Activated CD8-positive, alpha-beta memory T cell treated with anti-CD3 and anti-CD28 coated beads for 1 hour (primary cell): ENCODE data around the gene GAL3ST2.

Source experiments
- DNase-seq, 2 donors: peaks; one replicate each; pipeline ENCODE4 v3.0.0-alpha.2; 2020; ENCODE audit warnings: low read depth in 1 of 2; ENCODE audit errors: extremely low read depth in 1 of 2

GAL3ST2 gene

DNA sequence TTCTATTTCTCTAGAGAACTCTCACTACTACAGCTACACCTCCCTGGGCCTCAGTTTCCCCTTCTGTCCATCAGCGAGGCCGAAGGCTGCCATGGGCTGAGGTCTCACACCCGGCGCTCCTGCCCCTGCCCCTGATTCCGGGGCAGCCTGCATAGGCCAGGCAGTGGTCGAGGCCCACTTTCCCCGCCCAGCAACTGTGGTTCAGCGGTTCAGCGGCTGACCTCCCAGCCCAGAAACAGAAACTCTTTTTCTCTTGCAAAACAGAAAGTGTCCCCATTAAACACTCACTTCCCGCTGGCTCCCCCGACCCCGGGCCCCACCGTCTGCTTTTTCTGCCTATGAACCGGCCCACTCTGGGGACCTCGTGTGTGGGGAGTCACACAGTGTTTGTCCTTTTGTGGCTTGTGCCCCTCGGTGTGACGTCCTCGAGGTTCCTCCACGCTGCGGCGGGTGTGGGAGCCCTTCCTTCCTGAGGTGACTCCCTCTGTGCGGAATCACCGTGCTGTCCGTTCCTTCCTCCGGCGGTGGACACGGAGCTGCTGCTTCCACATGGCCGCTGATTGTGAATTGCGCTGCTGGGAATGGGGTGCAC is 66.1 kb downstream of the GAL3ST2 start:
- peak in 1 of 2 donors; percentile 33 for DNase-seq

- no peak for DNase-seq
Measured at GRCh38 chr2:241843321-241844065, 66.9 kb downstream of the GAL3ST2 start.

GRCh38 chr2:241844066-241844728 is 67.6 kb downstream of the GAL3ST2 start:
- peak; percentile 68 to 74 for DNase-seq

DNA sequence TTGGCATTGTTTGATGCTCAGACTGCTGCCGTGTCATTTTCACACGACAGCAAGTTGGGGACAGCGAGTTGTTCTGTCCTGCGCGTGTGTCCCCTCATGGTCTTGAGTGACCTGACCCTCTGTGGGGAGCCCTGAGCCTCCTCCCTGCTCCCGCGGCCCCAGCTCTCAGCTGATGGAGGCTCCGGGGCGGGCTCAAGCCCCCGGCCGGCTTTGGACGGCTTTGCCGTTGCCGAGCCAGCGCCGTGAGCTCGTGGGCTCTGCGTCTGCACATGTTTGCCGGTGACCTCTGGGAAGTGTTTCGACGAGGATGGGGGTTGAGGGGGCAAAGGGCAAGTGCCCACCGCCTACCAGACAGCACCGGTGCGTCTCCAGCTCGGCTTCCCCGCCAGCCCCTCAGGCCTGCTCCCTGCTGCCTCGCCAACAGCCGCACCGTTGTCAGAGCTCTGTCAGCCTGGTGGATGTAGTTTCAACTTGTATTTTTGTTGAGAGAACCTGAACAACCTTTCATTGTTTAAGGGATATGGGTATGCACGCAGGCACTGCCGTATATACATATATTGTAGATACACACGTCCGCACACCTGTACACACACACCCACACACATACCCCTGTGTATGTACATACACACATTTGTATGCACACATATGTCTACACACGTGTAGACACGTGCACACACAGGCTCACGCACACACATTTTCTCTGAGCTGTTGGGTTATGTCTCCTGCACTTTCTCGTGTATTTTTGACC is 68.4 kb downstream of the GAL3ST2 start:
- DNase-seq = no peak

GRCh38 chr2:241846406-241846805 is 69.8 kb downstream of the GAL3ST2 start:
- DNase-seq = no peak

GRCh38 chr2:241848761-241849615 is 72.4 kb downstream of the GAL3ST2 start:
- DNase-seq = no peak

GRCh38 chr2:241849616-241850543 is 73.3 kb downstream of the GAL3ST2 start:
- DNase-seq = no peak

DNA sequence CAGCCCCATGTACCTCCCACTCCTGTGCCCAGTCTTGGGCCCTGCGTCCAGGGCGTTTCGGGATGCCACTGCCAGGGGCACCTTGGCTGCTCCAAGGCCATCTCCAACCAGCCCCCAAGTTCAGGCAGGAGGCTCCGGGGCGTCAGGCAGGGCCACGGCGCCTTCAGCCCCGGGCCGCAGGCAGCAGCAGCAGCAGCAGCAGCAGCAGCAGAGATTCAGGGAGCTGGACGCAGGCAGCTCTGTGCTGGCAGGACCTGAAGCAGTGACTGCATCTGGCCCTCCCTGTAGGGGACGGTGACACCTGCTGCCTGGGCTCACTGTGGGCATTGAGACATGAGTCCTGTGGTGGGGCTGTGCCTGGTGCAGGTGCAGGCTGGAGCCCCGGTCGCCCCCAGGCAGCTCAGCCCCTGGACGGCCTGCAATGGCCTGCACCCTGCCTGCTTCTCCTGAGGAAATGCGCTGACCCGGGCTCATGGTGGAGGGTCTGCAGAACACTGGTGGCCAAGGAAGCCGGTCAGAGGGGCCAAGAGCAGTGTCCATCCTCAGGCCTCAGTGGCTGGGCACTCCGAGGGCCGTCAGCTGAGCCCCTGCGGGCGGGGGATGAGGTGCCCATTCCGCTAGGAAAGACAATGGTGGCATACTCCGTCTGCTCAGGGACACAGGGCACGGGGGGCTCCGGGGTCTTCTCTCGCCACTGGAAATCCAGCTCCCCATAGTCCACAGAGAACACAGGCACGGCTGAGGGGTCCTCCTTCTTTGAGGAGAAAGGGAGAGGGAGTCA is 74.1 kb downstream of the GAL3ST2 start:
- no peak for DNase-seq

- no peak for DNase-seq
Measured at GRCh38 chr2:241851325-241852115, 74.9 kb downstream of the GAL3ST2 start.

DNA sequence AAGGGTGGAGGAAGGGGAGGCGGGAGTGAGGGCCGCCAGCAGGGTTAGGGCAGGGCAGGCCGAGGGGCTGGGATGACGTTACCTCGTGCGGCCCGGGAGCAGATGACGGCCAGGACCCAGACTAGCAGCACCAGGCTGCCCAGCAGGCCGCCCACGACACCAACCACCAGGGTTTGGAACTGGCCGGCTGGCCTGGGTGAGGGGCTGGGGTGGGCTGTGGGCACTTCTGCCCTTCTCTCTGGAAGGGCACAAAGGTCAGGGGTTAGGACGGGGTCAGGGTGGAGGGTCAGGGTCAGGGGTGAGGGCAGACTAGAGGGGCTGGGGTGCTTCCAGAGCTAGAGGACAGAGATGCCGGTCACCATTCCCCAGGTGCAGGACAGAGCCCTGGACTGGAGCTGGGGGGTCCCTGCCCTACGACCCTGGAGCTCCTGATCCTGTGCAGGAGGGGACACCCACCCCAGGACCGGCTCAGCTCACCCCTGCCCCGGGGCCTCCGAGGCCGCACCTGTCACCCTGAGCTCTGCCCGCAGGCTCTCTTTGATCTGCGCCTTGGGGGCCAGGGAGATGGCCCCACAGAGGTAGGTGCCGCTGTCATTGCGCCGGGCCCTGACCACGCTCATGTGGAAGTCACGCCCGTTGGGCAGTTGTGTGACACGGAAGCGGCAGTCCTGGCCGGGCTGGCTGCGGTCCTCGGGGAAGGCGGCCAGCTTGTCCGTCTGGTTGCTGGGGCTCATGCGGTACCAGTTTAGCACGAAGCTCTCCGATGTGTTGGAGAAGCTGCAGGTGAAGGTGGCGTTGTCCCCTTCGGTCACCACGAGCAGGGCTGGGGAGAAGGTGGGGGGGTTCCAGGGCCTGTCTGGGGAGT is 75.7 kb downstream of the GAL3ST2 start:
- no peak for DNase-seq

DNA sequence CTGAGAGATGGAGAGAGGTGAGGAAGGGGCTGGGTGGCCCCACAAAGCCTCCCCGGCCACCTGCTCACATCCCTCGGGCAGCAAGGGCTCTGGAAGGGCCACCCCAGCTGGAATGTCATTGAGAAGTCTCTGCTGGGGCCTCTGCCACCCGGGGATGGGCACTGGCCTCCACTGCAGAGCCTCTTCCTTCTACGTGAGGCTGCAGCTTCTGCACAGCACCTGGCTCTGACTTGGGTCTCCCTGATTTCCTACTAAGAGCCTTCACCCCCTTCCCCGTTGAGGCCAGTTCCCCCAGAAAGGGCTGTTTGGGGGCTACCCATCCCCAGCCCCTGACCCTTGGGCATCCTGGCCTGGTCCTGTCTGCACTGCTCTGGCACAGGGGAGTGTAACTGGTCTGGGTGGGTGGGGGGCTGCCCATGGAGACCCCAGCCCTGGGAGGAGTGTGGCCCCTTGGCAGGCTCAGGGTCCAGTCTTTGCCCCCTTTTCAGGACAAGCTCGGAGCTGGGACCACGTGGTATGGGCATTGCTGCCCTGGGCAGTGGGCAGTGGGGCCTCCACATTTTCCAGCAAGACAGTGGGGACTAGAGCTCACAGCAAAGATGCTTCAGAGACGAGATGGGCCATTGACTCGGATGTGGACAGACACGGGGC is 76.5 kb downstream of the GAL3ST2 start:
- no peak for DNase-seq
